Heart left ventricle (tissue), 16 donors: ENCODE results near the gene ARHGAP20. TPM values are rescaled to one million over a fixed set of nuclear protein-coding genes. Genes with fewer than 3 reads are reported as not detected.

Source experiments
- ATAC-seq, 4 donors: fragments of 200-7000 bp; cut with Tn5 transposase; one replicate each; pipeline ENCODE4 v1.9.1; 2020 to 2022; ENCODE audit warnings: moderate library complexity in 4 of 4, mild to moderate bottlenecking in 3 of 4, moderate number of reproducible peaks in 1 of 4
- DNase-seq, 5 donors: peaks; one replicate each; pipeline ENCODE4 v3.0.0-alpha.2; 2020
- H3K27ac ChIP-seq, 12 donors: fragments of 200-600 bp; sonication (generic) in 4 of 12; one replicate each; pipeline versions ENCODE4 v1.5.0 to v1.8.0; 2016 to 2022; ENCODE audit warnings: mild to moderate bottlenecking in 2 of 12
- H3K27me3 ChIP-seq, 9 donors: fragments of 200-600 bp; sonication (generic) in 2 of 9; one replicate each; pipeline versions ENCODE4 v1.5.1 to v1.8.0; 2016 to 2022; ENCODE audit warnings: mild to moderate bottlenecking in 3 of 9
- H3K36me3 ChIP-seq, 9 donors: fragments of 200-600 bp; sonication (generic) in 2 of 9; one replicate each; pipeline versions ENCODE4 v1.5.0 to v1.8.0; 2018 to 2022; ENCODE audit warnings: mild to moderate bottlenecking in 2 of 9
- H3K4me1 ChIP-seq, 12 donors: fragments of 200-600 bp; sonication (generic) in 4 of 12; one replicate each; pipeline versions ENCODE4 v1.5.0 to v1.8.0; 2016 to 2022; ENCODE audit warnings: mild to moderate bottlenecking in 3 of 12
- H3K4me3 ChIP-seq, 12 donors: fragments of 200-600 bp; sonication (generic) in 4 of 12; one replicate each; pipeline versions ENCODE4 v1.5.0 to v1.8.0; 2017 to 2022; ENCODE audit warnings: mild to moderate bottlenecking in 9 of 12, moderate library complexity in 4 of 12
- H3K9me3 ChIP-seq, 12 donors: fragments of 200-600 bp; sonication (generic) in 4 of 12; one replicate each; pipeline versions ENCODE4 v1.5.0 to v1.8.0; 2016 to 2022; ENCODE audit warnings: mild to moderate bottlenecking in 1 of 12
- CTCF ChIP-seq, 12 donors: fragments of 200-600 bp; sonication (generic) in 4 of 12; IDR thresholded peaks; one replicate each; pipeline versions ENCODE4 v1.5.0 to v1.8.0; 2018 to 2022; ENCODE audit warnings: antibody characterized with exemption in 12 of 12, mild to moderate bottlenecking in 5 of 12
- POLR2A ChIP-seq, 2 donors: fragments of 450-650 bp; IDR thresholded peaks; one replicate each; pipeline ENCODE4 v1.6.1; 2017; ENCODE audit warnings: antibody characterized with exemption in 2 of 2, mild to moderate bottlenecking in 2 of 2, moderate library complexity in 2 of 2
- WGBS, 4 donors: extraction: QIAGEN DNeasy Blood & Tissue Kit in 2 of 4; methylation state at CpG; one replicate each; pipeline versions ENCODE4 v1.1.5 to v1.1.7; 2013 to 2018; 5-methylcytosine and 5-hydroxymethylcytosine counted together
- intact Hi-C, 10 donors: fragments of 100-400 bp; cut with DNase I; formaldehyde crosslinking; loops; one replicate each; pipeline versions ENCODE4 v1.11.1 to v1.14.2; 2022
- long read RNA-seq, 3 donors: library from polyadenylated mRNA; unstranded; transcript quantifications; one replicate each; pipeline ENCODE4 v2.0.0, GENCODE V29; 2020 to 2021
- polyA plus RNA-seq, 2 donors: library from polyadenylated mRNA; stranded (reverse); fragments of 200-250 nt; gene quantifications; one replicate each; pipeline ENCODE4 v1.2.3, GENCODE V29; 2013
- total RNA-seq, 9 donors: library from RNA; depleted of rRNA in 2 of 9; stranded (reverse); fragments of >200 nt in 2 of 9; fragmentation: NEBNext Ultra II Directional in 3 of 9; extraction: Animal tissue kit (Norgen Biotek cat#: 25700) in 3 of 9; gene quantifications; one replicate each; pipeline versions ENCODE4 v1.1.0 to v1.2.4, GENCODE V29; 2016 to 2023
- donor health status: ischemic (EF 13 %, LVEDD 7.1; RV severe dilation, severe dysfunction).
- donor health status: healthy with polysubstance abuse.
- donor health status: DM: no; HTN: yes; CAD: no.
- donor health status: DM: no; HTN: no; CAD: no.
- donor health status: ischemic (EF 25% LVEDD 6.9; RV normal size, moderate dysfunction).
- donor health status: ischemic (EF 25% LVEDD 5.7; RV mildly dilated, moderate dysfunction).
- donor health status: healthy.
- donor health status: DM: yes; HTN: yes; CAD: no.
- donor health status: ischemic (EF 35%, LVEDD 5.7; RV mildly dilated, moderate dysfunction).
- donor health status: nonischemic (EF 11% LVEDD 7.7; RV severe dilation, severe dysfunction).
- donor health status: DM: yes; HTN: yes; CAD: no.
- donor health status: PGD.
- donor health status: ischemic (EF 29% LVEDD 5.4; RV normal size, mild dysfunction).
- donor health status: nonischemic (EF 23%, LVEDD 6.1; RV moderate dilation, normal function).

The ARHGAP20 gene
- total RNA-seq (1 to 10 TPM in 1 of 9 donors, under 1 TPM in 8; 0.05 to 2.1 (median 0.44) TPM), polyA plus RNA-seq (under 1 TPM; 0.08 to 0.17 TPM)
- long read RNA-seq, donor 1, result 0 reads
- long read RNA-seq, donor 2, result 0 reads
- long read RNA-seq, donor 3, result 0 reads

GRCh38 chr11:110711776-110712658 is at the start of gene ARHGAP20:
TSS of gene ARHGAP20 (minus strand) at chr11:110712437. CDS start at chr11:110712231, 206 bp downstream.
- Histone ChIP-seq H3K4me3 (peak within 1 kb of the TSS; percentile 37 to 65 (median 59)), H3K27ac (peak within 1 kb of the TSS in 3 of 12 donors; percentile 23 to 74 (median 52)), H3K4me1 (peaks cover 0 to 29% (median 14%) of the 10 kb centered on the region in 12 donors), H3K27me3 (peaks cover 3 to 63% (median 26%) of the 10 kb centered on the region in 9 donors), H3K36me3 (no peaks in the 10 kb centered on the region), H3K9me3 (no peaks in the 10 kb centered on the region)
- DNase-seq (peak; percentile 48 to 83 (median 61)), ATAC-seq (peak; percentile 57 to 97 (median 94))
- 0 to 2% (median 1%) methylated on average over 44 to 109 of the region's 109 CpGs for WGBS, 4 donors
- TF ChIP-seq POLR2A (IDR thresholded peaks at IDR 0.05) (no peak), CTCF (IDR thresholded peaks at IDR 0.05) (no peak)
- intact Hi-C loops, result loop anchor here in 4 of 10 donors (5.0 to 10.0 kb wide), 2 partner anchors 520 to 523 kb away; no protein-coding TSS in a partner anchor

- no peak for ATAC-seq
- TF ChIP-seq POLR2A (IDR thresholded peaks at IDR 0.05), result no peak
- no peak for TF ChIP-seq CTCF (IDR thresholded peaks at IDR 0.05)
- 29 to 78% (median 45%) methylated on average over 1 of the region's 1 CpG for WGBS, 4 donors
- H3K27me3 ChIP-seq, result no peaks in the 10 kb centered on the region
- H3K9me3 ChIP-seq, result no peaks in the 10 kb centered on the region
- DNase-seq, result no peak
- intact Hi-C loops, result no loop called here
- H3K4me3 ChIP-seq, result no peak overlapping the region
- peaks cover 0 to 22% (median 0%) of the 10 kb centered on the region in 12 donors for H3K4me1 ChIP-seq
- H3K27ac ChIP-seq, result no peak overlapping the region
- no peaks in the 10 kb centered on the region for H3K36me3 ChIP-seq
Measured at GRCh38 chr11:110761991-110762390, 49.8 kb upstream of the ARHGAP20 start.

GRCh38 chr11:110761131-110761530 is 48.9 kb upstream of the ARHGAP20 start:
- intact Hi-C loops, result no loop called here
- DNase-seq, result no peak
- peaks cover 0 to 22% (median 0%) of the 10 kb centered on the region in 12 donors for H3K4me1 ChIP-seq
- H3K27me3 ChIP-seq, result no peaks in the 10 kb centered on the region
- no peak overlapping the region for H3K4me3 ChIP-seq
- H3K27ac ChIP-seq, result no peak overlapping the region
- no peak for ATAC-seq
- TF ChIP-seq CTCF (IDR thresholded peaks at IDR 0.05) (no peak), POLR2A (IDR thresholded peaks at IDR 0.05) (no peak)
- no peaks in the 10 kb centered on the region for H3K9me3 ChIP-seq
- 83 to 95% (median 87%) methylated on average over 2 of the region's 2 CpGs for WGBS, 4 donors
- no peaks in the 10 kb centered on the region for H3K36me3 ChIP-seq

GRCh38 chr11:110759972-110760381 is 47.7 kb upstream of the ARHGAP20 start:
- no peaks in the 10 kb centered on the region for H3K27me3 ChIP-seq
- ATAC-seq, result no peak
- no peaks in the 10 kb centered on the region for H3K36me3 ChIP-seq
- H3K27ac ChIP-seq, result no peak overlapping the region
- DNase-seq, result no peak
- intact Hi-C loops, result no loop called here
- no peaks in the 10 kb centered on the region for H3K9me3 ChIP-seq
- 7 to 23% (median 16%) methylated on average over 3 of the region's 3 CpGs for WGBS, 4 donors
- H3K4me3 ChIP-seq, result no peak overlapping the region
- peaks cover 0 to 22% (median 0%) of the 10 kb centered on the region in 12 donors for H3K4me1 ChIP-seq
- TF ChIP-seq POLR2A (IDR thresholded peaks at IDR 0.05) (no peak), CTCF (IDR thresholded peaks at IDR 0.05) (no peak)
